ENCODE results near the gene RPS15.

The RPS15 gene

DNA sequence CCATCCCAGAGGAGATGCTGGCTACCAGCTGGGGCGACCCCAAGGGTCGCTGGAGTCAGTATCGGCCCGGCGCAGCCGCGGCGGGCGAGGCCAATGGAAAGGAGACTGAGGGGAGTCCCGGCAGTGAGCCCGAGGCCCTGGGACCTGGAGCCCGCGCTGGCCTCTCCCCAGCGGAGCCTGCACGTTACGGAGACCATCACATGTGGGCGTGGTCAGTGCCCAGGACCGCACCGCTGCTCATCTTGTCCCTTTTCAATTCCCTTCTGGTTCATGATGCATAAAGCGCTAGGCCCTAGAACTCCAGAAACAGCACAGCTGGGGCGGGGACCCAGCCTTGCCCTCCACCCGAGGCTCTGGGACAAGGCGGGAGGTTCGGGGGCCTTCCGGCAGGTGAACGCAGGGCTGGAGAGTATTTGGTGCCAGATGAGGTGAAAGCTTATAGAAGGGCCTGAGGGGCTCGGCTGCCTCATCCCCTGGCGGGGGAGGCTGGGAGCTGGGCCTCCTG is 32.9 kb downstream of the RPS15 start:
- no peak for DNase-seq (ENCODE audit: low read depth)
- TF ChIP-seq CTCF (IDR thresholded peaks at IDR 0.05; ENCODE audit: control insufficient read depth, insufficient read depth, low read depth, low read length, missing control alignments), result no peak
- peak overlapping the region; percentile 40 for H3K4me3 ChIP-seq (ENCODE audit: control insufficient read depth, low read depth, low read length)

DNA sequence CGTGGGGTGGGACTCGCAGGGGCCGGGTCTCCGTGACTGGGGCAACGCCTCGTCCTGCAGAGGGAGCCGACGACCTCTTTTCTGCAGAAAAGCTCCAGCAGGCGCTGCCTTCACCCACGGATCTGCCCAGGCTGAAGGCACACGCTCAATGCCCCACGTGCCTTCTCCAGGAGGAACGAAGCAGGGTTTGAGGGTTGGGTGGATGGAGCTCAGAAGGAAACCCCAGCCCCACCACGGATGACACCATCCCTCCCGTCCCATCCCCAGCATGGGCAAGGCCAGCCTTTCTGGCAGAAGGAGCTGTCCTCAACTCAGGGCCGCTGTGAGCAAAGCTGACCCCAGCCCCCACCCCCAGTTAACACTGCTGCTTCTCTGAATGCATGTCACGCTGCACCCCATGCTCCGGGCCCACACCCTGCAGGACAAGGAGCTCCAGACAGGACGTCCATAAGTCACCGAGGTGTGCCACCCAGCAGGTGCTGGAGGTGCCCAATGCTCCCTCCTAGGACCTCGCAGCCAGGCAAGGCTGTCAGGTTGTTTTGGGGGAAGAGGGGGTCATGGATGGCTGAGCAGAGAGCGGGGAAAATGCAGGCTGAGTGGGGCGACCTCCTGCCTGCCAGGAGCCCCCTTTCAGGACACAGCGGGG is 33.4 kb downstream of the RPS15 start:
- peak; percentile 16 for TF ChIP-seq CTCF (IDR thresholded peaks at IDR 0.05; ENCODE audit: control insufficient read depth, insufficient read depth, low read depth, low read length, missing control alignments)
- H3K4me3 ChIP-seq (ENCODE audit: control insufficient read depth, low read depth, low read length), result no peak overlapping the region
- no peak for DNase-seq (ENCODE audit: low read depth)

GRCh38 chr19:1472231-1473084 is 34.3 kb downstream of the RPS15 start:
- DNase-seq (ENCODE audit: low read depth), result no peak
- H3K4me3 ChIP-seq (ENCODE audit: control insufficient read depth, low read depth, low read length), result no peak overlapping the region
- TF ChIP-seq CTCF (IDR thresholded peaks at IDR 0.05; ENCODE audit: control insufficient read depth, insufficient read depth, low read depth, low read length, missing control alignments), result no peak

DNA sequence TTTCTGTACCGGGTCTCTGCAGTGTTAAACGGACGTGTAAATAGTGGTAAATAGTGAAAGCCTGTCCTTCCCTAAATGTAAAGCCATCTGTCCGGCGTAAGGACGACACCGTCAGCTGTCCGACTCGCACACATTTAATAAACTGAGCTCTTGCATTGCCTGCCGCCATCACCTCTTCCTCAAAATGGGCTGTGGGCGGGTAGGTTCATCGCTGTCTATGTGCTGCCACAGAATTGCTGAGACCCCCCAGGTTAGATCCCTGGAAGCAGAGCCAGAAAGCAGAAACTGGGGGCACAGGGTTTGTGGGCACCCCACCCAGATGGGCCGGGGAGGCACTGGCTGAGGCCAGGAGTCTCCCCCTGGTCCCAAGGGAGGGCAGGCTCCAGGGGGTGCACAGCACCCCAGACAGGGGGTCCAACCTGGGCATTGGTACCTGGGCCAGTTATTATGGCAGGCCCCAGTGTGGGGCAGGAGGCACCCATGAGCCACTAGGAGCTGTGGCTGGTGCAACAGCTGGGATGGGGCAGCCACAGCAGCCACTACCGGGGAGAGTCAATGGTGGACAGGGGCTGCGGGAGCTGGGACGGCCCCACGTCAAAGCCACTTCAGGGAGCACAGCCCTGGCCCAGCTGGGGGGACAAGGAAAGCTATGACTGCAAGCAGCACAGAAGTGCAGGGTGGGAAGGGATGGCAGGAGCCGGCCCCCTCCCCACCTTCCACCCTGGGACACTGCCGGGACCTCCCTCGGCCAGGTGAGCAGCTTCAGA is 35.1 kb downstream of the RPS15 start:
- no peak for TF ChIP-seq CTCF (IDR thresholded peaks at IDR 0.05; ENCODE audit: control insufficient read depth, insufficient read depth, low read depth, low read length, missing control alignments)
- DNase-seq (ENCODE audit: low read depth), result no peak
- no peak overlapping the region for H3K4me3 ChIP-seq (ENCODE audit: control insufficient read depth, low read depth, low read length)

DNA sequence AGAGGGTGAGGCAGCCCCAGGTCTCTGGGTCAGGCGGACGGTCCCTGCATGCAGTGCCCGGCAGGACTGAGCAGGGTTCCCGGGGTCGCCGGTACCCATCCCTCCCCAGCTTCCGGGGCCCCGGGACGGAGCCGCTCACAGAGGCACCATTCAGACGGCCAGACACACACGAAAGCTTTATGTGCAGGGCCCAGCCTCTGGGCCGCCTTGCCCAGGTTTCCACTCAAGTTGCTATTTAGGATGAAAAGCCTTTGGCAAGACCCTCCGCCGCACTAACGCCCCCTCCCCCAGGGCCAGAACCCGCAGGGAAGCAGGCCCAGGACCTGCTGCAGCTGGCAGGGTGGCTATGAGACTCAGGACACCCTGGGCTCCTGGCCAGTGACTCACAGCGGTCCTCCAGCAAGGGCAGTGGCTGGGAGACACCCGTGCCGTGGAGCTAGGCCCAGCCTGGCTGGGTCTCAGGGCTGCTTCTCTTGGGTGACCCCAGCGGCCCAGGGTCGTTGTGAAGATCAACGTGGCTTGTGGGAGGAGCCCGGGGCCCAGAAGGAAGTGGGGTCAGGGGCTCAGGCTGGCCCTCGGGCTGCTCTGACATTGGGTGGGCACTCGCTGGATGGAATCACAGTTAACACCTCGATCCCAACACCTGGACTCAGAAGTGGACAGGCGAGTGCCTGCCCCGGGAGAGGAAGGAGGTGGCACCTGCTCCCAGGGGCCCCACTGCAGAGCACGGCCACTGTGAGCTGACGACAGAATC is 36.0 kb downstream of the RPS15 start:
- DNase-seq (ENCODE audit: low read depth), result no peak
- no peak for TF ChIP-seq CTCF (IDR thresholded peaks at IDR 0.05; ENCODE audit: control insufficient read depth, insufficient read depth, low read depth, low read length, missing control alignments)
- no peak overlapping the region for H3K4me3 ChIP-seq (ENCODE audit: control insufficient read depth, low read depth, low read length)
